Subcutaneous adipose tissue (tissue), 4 donors: ENCODE results near the gene F13B. TPM values are rescaled to one million over a fixed set of nuclear protein-coding genes. Genes with fewer than 3 reads are reported as not detected.

Experiments used
- total RNA-seq, 4 donors: library from RNA; depleted of rRNA; stranded (reverse); fragments of >200 nt; gene quantifications; one replicate each; pipeline ENCODE4 v1.1.0, GENCODE V29; 2016
- TF ChIP-seq, protein P1 (sequence below): fragments of 450-650 bp; IDR thresholded peaks from one replicate; pipeline ENCODE4 v1.5.1; 2016; ENCODE audit warnings: low read depth, mild to moderate bottlenecking, control low read depth, antibody characterized with exemption, moderate library complexity

Gene F13B
- total RNA-seq, 4 donors from 2014 or later = not detected

GRCh38 chr1:197096137-197096536 is 29.1 kb upstream of the F13B start:
- TF ChIP-seq, protein P1, sequence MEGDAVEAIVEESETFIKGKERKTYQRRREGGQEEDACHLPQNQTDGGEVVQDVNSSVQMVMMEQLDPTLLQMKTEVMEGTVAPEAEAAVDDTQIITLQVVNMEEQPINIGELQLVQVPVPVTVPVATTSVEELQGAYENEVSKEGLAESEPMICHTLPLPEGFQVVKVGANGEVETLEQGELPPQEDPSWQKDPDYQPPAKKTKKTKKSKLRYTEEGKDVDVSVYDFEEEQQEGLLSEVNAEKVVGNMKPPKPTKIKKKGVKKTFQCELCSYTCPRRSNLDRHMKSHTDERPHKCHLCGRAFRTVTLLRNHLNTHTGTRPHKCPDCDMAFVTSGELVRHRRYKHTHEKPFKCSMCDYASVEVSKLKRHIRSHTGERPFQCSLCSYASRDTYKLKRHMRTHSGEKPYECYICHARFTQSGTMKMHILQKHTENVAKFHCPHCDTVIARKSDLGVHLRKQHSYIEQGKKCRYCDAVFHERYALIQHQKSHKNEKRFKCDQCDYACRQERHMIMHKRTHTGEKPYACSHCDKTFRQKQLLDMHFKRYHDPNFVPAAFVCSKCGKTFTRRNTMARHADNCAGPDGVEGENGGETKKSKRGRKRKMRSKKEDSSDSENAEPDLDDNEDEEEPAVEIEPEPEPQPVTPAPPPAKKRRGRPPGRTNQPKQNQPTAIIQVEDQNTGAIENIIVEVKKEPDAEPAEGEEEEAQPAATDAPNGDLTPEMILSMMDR = no peak

GRCh38 chr1:197093226-197093885 is 26.3 kb upstream of the F13B start:
- TF ChIP-seq, protein P1 = no peak

DNA sequence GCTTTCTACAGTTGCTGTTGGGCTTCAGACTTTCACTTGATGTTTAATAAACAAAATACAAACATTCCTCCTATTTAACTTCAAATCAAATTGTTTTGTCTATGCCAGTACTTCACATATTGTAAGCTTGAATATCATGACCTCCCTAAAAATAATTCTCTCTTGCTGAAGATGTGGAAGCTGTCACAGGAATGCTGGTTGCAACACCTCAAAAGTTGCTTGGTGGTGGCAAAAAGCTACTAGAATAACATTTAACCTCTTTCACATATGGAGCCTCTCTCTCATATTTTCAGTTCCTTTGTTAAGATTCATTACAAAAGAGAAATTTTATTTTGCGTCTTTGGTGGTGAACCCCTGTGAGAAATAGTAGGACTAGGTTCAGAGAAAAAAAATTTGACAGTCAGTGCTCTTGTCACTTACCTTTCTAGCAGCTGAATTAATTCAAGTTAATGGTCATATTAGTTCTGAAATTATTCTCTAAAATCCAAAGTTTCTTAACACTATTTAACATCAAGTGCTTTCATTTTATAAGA is 25.5 kb upstream of the F13B start:
- TF ChIP-seq, protein P1 = no peak

GRCh38 chr1:197083474-197083873 is 16.4 kb upstream of the F13B start:
- TF ChIP-seq, protein P1 = no peak

DNA sequence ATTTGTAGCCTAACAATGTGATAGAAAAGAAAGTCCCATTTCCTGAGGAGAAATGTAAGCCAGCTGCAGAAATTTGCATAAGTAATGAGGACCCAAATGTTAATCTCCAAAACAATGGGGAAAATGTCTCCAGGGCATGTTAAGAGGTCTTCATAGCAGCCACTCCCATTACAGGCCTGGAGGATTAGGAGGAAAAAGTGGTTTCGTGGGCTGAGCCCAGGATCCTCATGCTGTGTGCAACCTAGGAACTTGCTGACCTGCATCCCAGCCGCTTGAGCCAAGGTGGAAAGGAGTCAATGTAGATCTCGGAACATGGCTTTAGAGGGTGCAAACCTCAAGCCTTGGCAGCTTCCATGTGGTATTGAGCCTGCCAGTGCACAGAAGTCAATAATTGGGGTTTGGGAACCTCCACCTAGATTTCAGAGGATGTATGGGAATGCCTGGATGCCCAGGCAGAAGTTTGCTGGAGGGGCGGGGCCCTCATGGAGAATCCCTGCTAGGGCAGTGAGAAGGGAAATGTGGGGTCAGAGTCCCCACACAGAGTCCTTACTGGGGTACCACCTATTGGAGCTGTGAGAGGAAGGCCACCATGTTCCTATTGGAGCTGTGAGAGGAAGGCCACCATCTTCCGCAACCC is 14.2 kb upstream of the F13B start:
- TF ChIP-seq, protein P1 = no peak

GRCh38 chr1:197080323-197080722 is 13.3 kb upstream of the F13B start:
- TF ChIP-seq, protein P1 = no peak

GRCh38 chr1:197076585-197076984 is 9.5 kb upstream of the F13B start:
- TF ChIP-seq, protein P1 = no peak
